Keratinocyte (primary cell): Measurements from ENCODE around the gene INAFM2. TPM values are rescaled to one million over a fixed set of nuclear protein-coding genes. Genes with fewer than 3 reads are reported as not detected.

Source experiments
- DNase-seq: peaks from one replicate; pipeline ENCODE4 v3.0.0-alpha.2; 2011; ENCODE audit warnings: low read depth, missing footprints, low spot score
- FAIRE-seq: peaks from 2 replicates; lab custom pipeline; 2011; peaks lifted over from hg19 to GRCh38; lab: Jason Lieb, UNC
- H2AFZ ChIP-seq: 2 replicates; pipeline ENCODE4 v1.6.0; 2012; ENCODE audit warnings: low read length, control low read depth, inconsistent platforms; ENCODE audit not compliant: control insufficient read depth
- H3K27ac ChIP-seq: 2 replicates; pipeline ENCODE4 v1.5.1; 2011; ENCODE audit warnings: low read length; ENCODE audit not compliant: control insufficient read depth, insufficient read depth
- H3K27me3 ChIP-seq: 3 replicates; pipeline ENCODE4 v1.6.0; 2011; ENCODE audit warnings: low read length; ENCODE audit not compliant: control insufficient read depth, insufficient read depth; ENCODE audit errors: extremely low read depth
- H3K36me3 ChIP-seq, 2 experiments: 2 replicates in 1 of 2; 3 replicates in 1 of 2; pipeline ENCODE4 v1.5.1; 2011; ENCODE audit warnings: low read length in 2 of 2, mild to moderate bottlenecking in 1 of 2; ENCODE audit not compliant: control insufficient read depth in 2 of 2, insufficient read depth in 2 of 2; ENCODE audit errors: extremely low read depth in 1 of 2
- H3K4me1 ChIP-seq: 3 replicates; pipeline ENCODE4 v1.5.1; 2011; ENCODE audit warnings: low read length; ENCODE audit not compliant: control insufficient read depth, insufficient read depth; ENCODE audit errors: extremely low read depth
- H3K4me2 ChIP-seq: 3 replicates; pipeline ENCODE4 v1.6.0; 2011; ENCODE audit warnings: low read depth, low read length; ENCODE audit not compliant: control insufficient read depth, insufficient read depth; ENCODE audit errors: extremely low read depth
- H3K4me3 ChIP-seq, 3 experiments: fragments of 200-600 bp in 1 of 3; sonication (generic) in 1 of 3; 2 replicates in 2 of 3; 3 replicates in 1 of 3; pipeline ENCODE4 v1.5.1; 2011 to 2016; ENCODE audit warnings: low read length in 3 of 3, mild to moderate bottlenecking in 3 of 3, control low read depth in 2 of 3, inconsistent platforms in 1 of 3, low read depth in 1 of 3, mixed read lengths in 1 of 3, mixed run types in 1 of 3, moderate library complexity in 1 of 3; ENCODE audit not compliant: control insufficient read depth in 2 of 3, insufficient read depth in 2 of 3; ENCODE audit errors: extremely low read depth in 1 of 3
- H3K79me2 ChIP-seq: 2 replicates; pipeline ENCODE4 v1.6.0; 2012; ENCODE audit warnings: low read length; ENCODE audit not compliant: control insufficient read depth, insufficient read depth
- H3K9ac ChIP-seq: 3 replicates; pipeline ENCODE4 v1.6.0; 2011; ENCODE audit warnings: low read length; ENCODE audit not compliant: control insufficient read depth, insufficient read depth; ENCODE audit errors: extremely low read depth
- H3K9me1 ChIP-seq: 3 replicates; pipeline ENCODE4 v1.6.0; 2011; ENCODE audit warnings: low read length; ENCODE audit not compliant: control insufficient read depth, insufficient read depth; ENCODE audit errors: extremely low read depth
- H3K9me3 ChIP-seq: 2 replicates; pipeline ENCODE4 v1.5.1; 2012; ENCODE audit warnings: low read depth, low read length; ENCODE audit not compliant: control insufficient read depth
- H4K20me1 ChIP-seq: 3 replicates; pipeline ENCODE4 v1.6.0; 2011; ENCODE audit warnings: low read length; ENCODE audit not compliant: control insufficient read depth, insufficient read depth; ENCODE audit errors: extremely low read depth
- CTCF ChIP-seq, 3 experiments: IDR thresholded peaks in 1 of 3; conservative IDR thresholded peaks in 1 of 3; optimal IDR thresholded peaks in 1 of 3; 2 replicates in 2 of 3; 3 replicates in 1 of 3; pipeline versions ENCODE3 to v1.5.1; 2011; ENCODE audit warnings: low read length in 3 of 3, mild to moderate bottlenecking in 3 of 3, moderate library complexity in 2 of 3, control low read depth in 1 of 3, inconsistent platforms in 1 of 3; ENCODE audit not compliant: insufficient read depth in 2 of 3; ENCODE audit errors: extremely low read depth in 1 of 3
- EZH2 ChIP-seq: IDR thresholded peaks from one replicate; pipeline ENCODE4 v1.6.1; 2012; ENCODE audit warnings: inconsistent platforms, mild to moderate bottlenecking, low read length, moderate library complexity
- dilution Hi-C: fragments of 300-500 bp; cut with MboI; formaldehyde crosslinking; loops from one replicate; pipeline ENCODE4 v1.7.0; 2020; ENCODE audit warnings: low sequenced_read_pairs; ENCODE audit not compliant: extremely low pct_ligation_motif_present
- polyA plus RNA-seq, 5 experiments: library from polyadenylated mRNA; depleted of rRNA in 3 of 5; stranded (reverse) in 3 of 5; stranded (forward) in 1 of 5; unstranded in 1 of 5; fragments of >200 nt; gene quantifications; 1 replicate in 1 of 5; 2 replicates in 3 of 5; 3 replicates in 1 of 5; pipeline versions ENCODE4 v1.2.1 to v1.2.3, GENCODE V29; 2011 to 2012; ENCODE audit warnings: missing spikeins in 2 of 5, low read depth in 1 of 5, low replicate concordance in 1 of 5

INAFM2 gene
- polyA plus RNA-seq, 1 donor (not counting 4 experiments of a cell fraction or from before 2014, with no cell fraction given), result 15.2 TPM

- FAIRE-seq (no peak), DNase-seq (no peak)
- Histone ChIP-seq H3K79me2 (no peaks in the 10 kb centered on the region), H3K27ac (no peak overlapping the region), H3K9me1 (no peaks in the 10 kb centered on the region), H3K27me3 (peaks cover 4% of the 10 kb centered on the region), H3K9ac (no peak overlapping the region), H3K36me3 (no peaks in the 10 kb centered on the region), H4K20me1 (no peaks in the 10 kb centered on the region), H3K9me3 (no peaks in the 10 kb centered on the region), H2AFZ (peak overlapping the region; percentile 68), H3K4me1 (peaks cover 12% of the 10 kb centered on the region), H3K4me3 (no peak overlapping the region), H3K4me2 (peak overlapping the region; percentile 69)
- dilution Hi-C loops, result no loop called here
- TF ChIP-seq EZH2 (no peak), CTCF (optimal IDR thresholded peaks at IDR 0.05 in 1 of 3, IDR thresholded peaks at IDR 0.05 in 1 of 3, conservative IDR thresholded peaks at IDR 0.05 in 1 of 3; ENCODE audit: extremely low read depth in 1 of 3, insufficient read depth in 2 of 3, low read length in 3 of 3) (no peak)
Measured at GRCh38 chr15:40367371-40367685, 43.8 kb downstream of the INAFM2 start.

- H3K9me1 ChIP-seq, result no peaks in the 10 kb centered on the region
- peak overlapping the region; percentile 68 for H2AFZ ChIP-seq
- FAIRE-seq, result no peak
- DNase-seq, result peak; percentile 71
- H3K4me2 ChIP-seq, result peak overlapping the region; percentile 69
- H4K20me1 ChIP-seq, result no peaks in the 10 kb centered on the region
- H3K4me3 ChIP-seq, result no peak overlapping the region
- H3K9me3 ChIP-seq, result no peaks in the 10 kb centered on the region
- peaks cover 12% of the 10 kb centered on the region for H3K4me1 ChIP-seq
- no peak overlapping the region for H3K27ac ChIP-seq
- H3K27me3 ChIP-seq, result peaks cover 4% of the 10 kb centered on the region
- dilution Hi-C loops, result no loop called here
- no peak for TF ChIP-seq EZH2
- peak; percentile 68 to 75 (median 71) for TF ChIP-seq CTCF (optimal IDR thresholded peaks at IDR 0.05 in 1 of 3, IDR thresholded peaks at IDR 0.05 in 1 of 3, conservative IDR thresholded peaks at IDR 0.05 in 1 of 3; ENCODE audit: extremely low read depth in 1 of 3, insufficient read depth in 2 of 3, low read length in 3 of 3)
- H3K79me2 ChIP-seq, result no peaks in the 10 kb centered on the region
- H3K36me3 ChIP-seq, result no peaks in the 10 kb centered on the region
- no peak overlapping the region for H3K9ac ChIP-seq
Measured at GRCh38 chr15:40367686-40368611, 44.5 kb downstream of the INAFM2 start.
